Measurements from ENCODE around the gene WSCD1.

GRCh38 chr17:6056104-6056503, 14.1 kb upstream of the WSCD1 start:
- TF ChIP-seq EZH2 (IDR thresholded peaks at IDR 0.05) (no peak), POLR2AphosphoS5 (IDR thresholded peaks at IDR 0.05; ENCODE audit: borderline replicate concordance, low read depth, low read length) (no peak)
